HG03571 (cell line): ENCODE data around the gene ITLN2.
"Not testable (repeated sequence)": the region's sequence is repeated elsewhere in the genome, so short reads cannot be mapped to it uniquely, and the experiment has no call there.

Experiments used
- ATAC-seq: cut with Tn5 transposase; IDR thresholded peaks from one replicate; pipeline ENCODE4 v1.9.1; 2021; ENCODE audit not compliant: unreplicated experiment

Gene ITLN2

GRCh38 chr1:160954158-160955104, at the start of gene ITLN2:
Gene ITLN2 (minus strand): TSS chr1:160954809. CDS start chr1:160954741, 68 bp downstream.
- ATAC-seq = no peak

GRCh38 chr1:161001525-161001924, 46.9 kb upstream of the ITLN2 start:
- ATAC-seq = no peak

GRCh38 chr1:161000736-161001480, 46.3 kb upstream of the ITLN2 start:
- ATAC-seq = no peak

GRCh38 chr1:160999376-160999775, 44.8 kb upstream of the ITLN2 start:
- ATAC-seq = no peak

GRCh38 chr1:160997323-160998038, 42.9 kb upstream of the ITLN2 start:
- ATAC-seq = no peak

GRCh38 chr1:160996178-160996577, 41.6 kb upstream of the ITLN2 start:
- ATAC-seq = no peak

GRCh38 chr1:160993544-160994193, 39.1 kb upstream of the ITLN2 start:
- ATAC-seq = no peak

GRCh38 chr1:160992036-160992435, 37.4 kb upstream of the ITLN2 start:
- not testable (repeated sequence) for ATAC-seq

- ATAC-seq = no peak
Measured at GRCh38 chr1:160987359-160988050, 32.9 kb upstream of the ITLN2 start.

GRCh38 chr1:160985723-160986122, 31.1 kb upstream of the ITLN2 start:
- ATAC-seq = no peak

GRCh38 chr1:160981584-160982411, 27.2 kb upstream of the ITLN2 start:
- no peak for ATAC-seq

GRCh38 chr1:160979286-160979685, 24.7 kb upstream of the ITLN2 start:
- ATAC-seq = no peak

- no peak for ATAC-seq
Measured at GRCh38 chr1:160978510-160978927, 23.9 kb upstream of the ITLN2 start.

GRCh38 chr1:160975026-160975425, 20.4 kb upstream of the ITLN2 start:
- ATAC-seq = no peak

- ATAC-seq = no peak
Measured at GRCh38 chr1:160973491-160973890, 18.9 kb upstream of the ITLN2 start.

GRCh38 chr1:160972939-160973338, 18.3 kb upstream of the ITLN2 start:
- no peak for ATAC-seq

- no peak for ATAC-seq
Measured at GRCh38 chr1:160971618-160972056, 17.0 kb upstream of the ITLN2 start.

GRCh38 chr1:160963521-160963920, 8.9 kb upstream of the ITLN2 start:
- ATAC-seq = no peak

GRCh38 chr1:160961419-160961818, 6.8 kb upstream of the ITLN2 start:
- no peak for ATAC-seq
